Right renal pelvis (tissue), 4 donors: ENCODE measurements around the gene CDK11B. TPM values are rescaled to one million over a fixed set of nuclear protein-coding genes. Genes with fewer than 3 reads are reported as not detected.
"Not testable (repeated sequence)": the region's sequence is repeated elsewhere in the genome, so short reads cannot be mapped to it uniquely, and the experiment has no call there.

Experiments
- DNase-seq, 4 donors: peaks; one replicate each; pipeline ENCODE4 v3.0.0-alpha.2; 2013; ENCODE audit warnings: low read depth in 4 of 4, low spot score in 3 of 4, missing footprints in 1 of 4
- polyA plus RNA-seq, 4 donors: library from polyadenylated mRNA; unstranded; fragments of 120-200 nt; gene quantifications; one replicate each; pipeline ENCODE4 v1.2.1, GENCODE V29; 2013; ENCODE audit not compliant: insufficient read length in 4 of 4

The CDK11B gene
- polyA plus RNA-seq, 4 donors, result 38.0 to 42.2 (median 40.9) TPM

DNA sequence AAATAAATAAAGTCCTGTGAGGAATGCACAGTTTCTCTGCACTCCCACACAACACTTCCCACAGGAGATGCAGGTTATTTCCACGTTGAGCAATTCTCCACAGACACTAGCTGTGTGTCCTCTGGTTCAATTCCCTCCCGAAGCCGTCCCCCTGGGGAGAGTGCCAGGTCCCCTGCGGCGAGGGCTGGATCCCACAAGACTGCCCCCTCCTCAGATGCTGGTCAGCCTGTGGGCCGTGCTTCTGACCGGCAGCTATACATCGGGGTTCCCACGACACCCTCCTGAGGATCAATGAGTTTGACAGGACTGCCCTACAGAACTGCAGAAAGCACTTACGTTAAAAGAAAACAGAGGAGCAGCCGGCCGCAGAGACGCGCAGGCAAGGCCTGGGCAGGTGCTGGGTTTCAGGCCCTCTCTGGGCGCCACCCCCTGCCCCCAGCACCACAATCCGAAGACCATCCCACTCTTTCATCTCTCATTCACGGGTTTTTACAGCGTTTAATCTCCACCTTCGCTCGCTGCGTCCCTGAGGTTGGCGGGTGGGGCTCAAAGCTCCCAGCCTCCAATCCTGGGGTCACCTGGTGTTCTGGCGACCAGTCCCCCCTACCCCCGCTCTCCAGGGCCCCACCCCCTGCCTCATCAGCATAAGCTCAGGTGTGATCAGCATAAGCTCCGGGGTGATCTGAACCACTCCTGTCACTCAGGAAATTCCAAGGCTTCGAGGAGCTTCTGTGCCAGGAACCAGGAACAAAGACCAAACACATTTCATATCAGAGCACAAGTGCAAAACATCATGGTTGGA lies 24.5 kb upstream of the CDK11B start:
- DNase-seq, result no peak

DNA sequence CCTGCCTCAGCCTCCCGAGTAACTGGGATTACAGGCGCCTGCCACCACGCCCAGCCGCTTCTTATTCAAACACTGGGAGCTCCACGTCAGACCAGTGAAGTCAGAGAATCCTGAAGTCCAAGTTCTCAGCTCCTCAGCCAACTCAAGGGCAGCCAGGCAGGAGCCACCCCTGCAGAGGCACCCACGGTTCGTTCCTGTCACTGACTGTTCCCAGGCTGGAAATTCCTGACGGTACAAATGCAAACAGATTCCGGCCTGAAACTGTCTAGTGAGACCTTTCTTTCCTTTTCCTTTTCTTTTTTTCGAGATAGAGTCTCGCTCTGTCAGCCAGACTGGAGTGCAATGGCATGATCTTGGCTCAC lies 22.1 kb upstream of the CDK11B start:
- no peak for DNase-seq

DNA sequence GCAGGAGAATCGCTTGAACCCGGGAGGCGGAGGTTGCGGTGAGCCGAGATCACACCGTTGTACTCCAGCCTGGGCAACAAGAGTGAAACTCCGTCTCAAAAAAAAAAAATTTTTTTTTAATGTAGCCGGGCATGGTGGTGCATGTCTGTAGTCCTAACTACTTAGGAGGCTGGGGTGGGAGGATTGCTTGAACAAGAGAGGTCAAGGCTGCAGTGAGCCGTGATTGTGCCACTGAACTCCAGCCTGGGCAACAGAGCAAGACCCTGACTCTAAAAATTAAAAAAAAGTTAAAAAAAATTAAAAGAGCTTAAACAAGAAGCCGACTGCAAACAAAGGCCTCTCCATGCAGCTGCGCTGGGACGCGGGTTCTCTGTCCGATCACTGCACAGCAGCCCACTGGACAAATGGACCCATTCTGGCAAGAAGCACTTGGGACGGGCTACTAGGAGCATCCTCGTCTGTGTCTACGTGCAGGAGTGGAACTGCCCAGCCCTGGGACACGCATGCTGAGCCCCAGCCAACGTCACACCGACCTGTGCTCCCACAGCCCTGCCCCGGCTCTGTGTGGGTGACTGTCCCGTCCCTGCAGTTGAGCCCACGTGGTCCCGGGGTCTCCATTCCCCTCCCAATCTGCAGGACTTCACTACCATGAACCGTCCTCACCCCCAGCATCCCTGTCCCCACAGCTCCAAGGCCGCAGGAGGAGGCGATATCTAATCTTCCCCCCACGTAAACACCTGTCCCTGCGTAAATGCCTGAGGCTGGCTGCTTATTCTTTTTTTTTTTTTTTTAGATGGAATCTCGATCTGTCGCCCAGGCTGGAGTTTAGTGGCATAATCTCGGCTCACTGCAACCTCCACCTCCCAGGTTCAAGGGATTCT lies 21.5 kb upstream of the CDK11B start:
- DNase-seq, result no peak

DNA sequence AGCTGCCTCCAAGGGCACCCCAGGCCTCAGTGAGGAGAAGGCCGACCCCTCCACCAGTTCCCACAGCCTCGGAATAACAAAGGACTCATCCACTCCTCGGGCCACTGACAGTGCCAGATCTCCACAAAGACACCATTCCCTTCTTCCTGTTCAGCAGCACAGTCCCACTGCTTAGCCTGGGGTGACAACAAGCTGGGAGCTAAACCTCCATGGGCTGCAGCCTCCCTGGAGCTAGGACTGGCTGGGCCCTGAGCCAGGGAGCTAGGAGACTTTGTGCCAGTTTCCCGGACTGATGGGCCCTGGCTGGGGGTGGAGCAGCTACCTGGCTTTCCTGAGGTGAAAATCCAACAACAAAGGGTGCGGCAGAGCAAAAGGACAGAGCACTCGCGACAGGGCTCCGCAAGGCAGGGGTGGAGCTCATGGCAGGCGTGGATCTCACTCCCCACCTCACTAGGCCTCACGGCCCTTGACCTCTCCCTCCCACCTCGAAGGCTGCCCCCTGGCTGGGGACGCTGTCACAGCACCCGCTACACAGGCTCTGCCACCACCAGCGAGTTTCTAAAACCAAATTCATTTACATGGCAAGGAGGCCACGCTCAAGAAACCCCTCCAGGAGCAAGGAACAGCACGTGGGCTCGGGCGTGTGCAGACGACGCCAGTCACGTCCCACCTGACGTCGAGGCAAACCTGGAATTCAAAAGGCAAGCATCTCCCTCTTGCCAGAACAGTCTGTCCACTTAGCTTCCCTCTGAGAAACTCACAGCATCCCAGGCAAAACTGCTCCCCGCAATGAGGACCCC lies 20.0 kb upstream of the CDK11B start:
- no peak for DNase-seq

DNA sequence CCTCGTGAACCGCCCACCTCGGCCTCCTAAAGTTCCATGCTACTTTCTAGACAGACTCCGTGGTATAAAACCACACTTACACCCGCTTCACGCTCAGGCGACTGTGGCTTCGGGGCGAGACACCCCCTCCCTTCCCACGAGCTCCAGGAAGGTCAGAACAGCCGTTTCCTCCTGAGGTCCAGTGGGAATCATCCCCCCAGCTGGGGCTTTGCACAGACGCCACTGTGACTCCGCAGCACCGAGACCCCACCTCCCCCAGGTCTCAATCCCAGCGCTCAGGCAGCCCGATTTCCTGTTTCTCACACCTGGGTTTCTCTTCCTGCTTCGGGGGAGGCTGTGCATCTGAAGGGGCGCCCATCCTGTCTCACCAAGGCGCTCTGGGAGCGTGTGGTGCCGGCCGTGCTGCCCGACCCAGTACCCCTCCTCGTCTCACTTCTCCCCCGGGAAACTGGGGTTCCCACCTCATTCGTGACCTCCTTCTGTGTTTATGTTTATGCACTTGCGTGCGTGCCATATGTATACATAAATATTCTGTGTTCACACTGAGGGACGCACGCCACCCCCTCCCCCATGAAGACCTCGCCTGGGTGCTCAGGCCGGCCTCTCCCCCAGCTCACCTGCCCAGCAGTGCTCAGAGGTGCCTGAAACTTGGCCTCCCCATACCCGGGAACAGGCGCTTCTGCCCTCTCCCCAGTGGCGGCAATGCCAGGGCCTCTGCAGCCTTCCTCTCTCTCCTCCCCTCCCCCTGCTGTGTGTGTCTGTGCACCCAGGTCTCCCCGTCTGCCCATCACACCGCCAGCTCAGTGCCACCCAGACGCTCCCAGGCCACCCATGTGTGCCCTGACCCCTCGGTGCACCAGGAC lies 19.1 kb upstream of the CDK11B start:
- DNase-seq, result no peak

DNA sequence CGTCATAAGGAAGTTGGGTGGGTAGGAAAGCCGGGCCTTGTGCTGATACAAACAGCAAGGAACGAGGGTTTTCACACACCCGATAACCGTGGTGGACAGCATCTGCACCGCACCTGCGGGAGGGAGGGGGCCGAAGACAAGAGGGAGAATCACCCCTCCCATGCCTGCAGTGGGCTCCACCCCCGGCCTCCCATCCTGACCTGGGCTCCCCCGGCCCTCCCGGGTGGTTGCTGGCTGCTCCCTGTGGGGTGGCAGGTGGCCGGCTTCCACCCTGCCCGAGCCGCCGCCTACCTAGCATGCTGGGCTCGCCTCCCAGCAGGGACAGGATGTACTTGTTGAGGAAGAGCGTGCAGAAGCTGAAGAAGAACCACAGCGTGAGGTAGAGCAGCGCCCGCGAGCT lies 17.3 kb upstream of the CDK11B start:
- not testable (repeated sequence) for DNase-seq

DNA sequence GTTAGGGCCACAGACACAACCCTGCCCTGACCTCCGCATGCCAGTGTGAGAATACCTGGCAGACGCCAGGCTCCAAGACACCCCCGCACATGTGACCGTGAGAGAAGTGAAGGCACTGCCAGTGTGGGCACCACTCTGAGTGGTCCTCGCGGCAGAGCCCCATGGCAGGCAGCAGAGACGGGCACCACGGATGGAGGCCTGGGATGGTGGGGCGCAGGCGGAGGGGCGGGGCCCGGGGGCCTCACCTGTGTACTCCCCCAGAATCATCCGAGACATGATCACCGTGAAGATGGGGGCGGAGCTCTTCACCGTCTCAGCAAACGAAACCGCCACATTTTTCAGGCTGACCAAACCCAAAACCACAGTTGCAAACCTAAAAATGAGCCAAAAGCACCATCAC lies 16.4 kb upstream of the CDK11B start:
- DNase-seq, result not testable (repeated sequence)

DNA sequence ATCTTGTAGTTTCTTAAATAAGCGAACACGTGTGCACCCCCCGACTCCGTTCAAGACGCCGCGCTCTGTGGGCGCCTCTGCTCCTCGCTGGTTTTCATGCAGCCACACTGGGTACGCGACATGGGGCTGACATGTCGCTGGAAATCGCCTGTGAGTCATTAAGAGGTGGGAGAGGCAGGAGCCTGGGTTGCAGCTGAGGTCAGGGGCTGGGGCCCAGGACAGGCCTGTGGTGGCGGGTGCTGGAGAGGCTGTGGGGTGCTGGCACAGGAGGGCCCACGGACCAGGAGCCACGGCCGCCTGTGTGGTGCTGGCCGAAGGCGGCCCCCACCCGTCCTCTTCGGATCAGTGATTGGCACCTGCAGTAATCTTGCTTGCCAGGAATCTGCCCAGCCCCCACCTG lies 16.0 kb upstream of the CDK11B start:
- DNase-seq, result not testable (repeated sequence)

DNA sequence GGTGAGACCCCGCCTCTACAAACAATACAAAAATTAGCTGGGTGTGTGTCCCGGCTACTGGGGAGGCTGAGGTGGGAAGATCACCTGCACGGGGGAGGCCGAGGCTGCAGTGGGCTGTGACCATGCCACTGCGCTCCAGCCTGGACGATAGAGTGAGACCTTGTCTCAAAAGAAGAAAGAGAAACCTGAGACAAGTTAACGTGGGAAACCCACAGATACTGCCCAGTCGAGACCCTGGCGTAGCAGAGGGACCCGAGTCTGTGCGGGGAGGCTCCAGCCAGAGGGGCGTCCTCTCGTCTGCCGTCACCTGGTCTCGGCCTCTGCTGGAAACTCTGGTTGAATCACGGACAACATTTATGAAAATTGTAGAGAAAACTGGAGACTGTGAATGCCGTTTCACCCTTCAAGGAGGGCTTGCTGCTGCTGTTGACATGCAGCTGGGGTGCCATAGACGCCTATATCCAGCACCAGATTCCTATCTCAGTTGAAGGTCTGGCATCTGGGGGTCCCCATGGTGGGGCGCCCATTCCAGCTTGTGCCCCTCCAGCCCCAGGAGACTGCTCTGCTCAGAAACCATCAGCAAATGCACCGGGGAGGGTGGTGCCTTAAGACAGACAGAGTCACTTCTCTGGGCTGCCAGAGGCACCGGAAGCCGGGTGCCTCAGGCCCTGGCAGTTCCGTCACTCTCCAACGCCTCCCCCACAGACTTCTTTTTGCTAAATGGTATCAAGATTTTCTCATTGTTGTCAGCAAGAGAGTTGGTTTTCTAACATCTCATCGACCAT lies 13.6 kb upstream of the CDK11B start:
- no peak for DNase-seq

DNA sequence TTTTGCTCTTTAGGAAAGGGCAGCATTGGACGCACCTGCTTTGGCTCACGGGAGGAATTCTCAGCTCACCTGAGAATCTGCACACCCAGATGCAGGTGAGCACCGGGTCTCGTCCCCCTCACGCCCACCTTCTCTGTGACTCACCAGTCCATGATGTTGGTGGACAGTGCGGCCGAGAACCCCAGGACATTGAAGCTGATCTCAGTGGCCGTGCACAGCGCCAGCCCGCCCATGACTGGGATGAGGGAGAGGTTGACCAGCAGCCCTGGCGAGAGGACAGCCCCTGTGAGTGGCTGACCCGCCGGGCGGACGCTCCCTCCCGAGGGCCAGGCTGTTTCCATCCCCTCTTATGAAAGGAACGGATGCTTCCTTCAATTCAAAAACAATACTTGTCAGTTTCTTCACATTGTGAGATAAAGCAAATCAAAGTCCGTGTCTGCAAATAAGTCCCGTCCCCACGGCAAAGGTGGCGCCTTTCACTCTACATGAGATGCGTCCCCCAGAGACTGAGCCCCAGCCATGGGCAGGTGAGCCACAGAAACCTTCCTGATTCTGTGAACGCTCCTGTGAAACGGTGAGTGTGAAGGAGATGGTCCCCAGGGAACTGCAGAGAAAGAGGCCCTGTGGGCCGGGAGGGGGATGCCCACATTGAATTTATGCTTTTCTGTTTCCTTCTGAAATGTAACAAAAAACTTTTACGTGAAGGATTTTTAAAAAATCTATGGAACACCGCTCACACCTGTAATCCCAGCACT lies 12.7 kb upstream of the CDK11B start:
- no peak for DNase-seq

DNA sequence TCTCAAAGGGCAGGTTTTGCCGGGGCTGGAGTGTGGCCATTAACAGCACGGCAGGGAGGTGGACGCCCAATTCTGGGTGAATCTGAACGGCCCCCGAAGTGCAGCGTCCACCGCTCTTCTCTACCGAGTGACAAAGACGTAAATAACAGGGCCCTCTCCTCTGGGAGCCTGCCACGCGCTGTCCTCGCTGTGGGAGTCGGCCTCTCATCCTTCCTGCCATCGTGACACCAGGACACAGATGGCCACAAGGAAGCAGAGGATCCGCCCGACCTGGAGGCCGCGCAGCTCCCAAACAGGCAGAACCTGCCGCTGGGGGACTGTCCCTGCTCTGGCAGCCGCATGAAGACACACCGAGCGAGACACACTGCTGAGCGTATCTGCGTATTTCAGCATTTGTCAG lies 12.1 kb upstream of the CDK11B start:
- no peak for DNase-seq

DNA sequence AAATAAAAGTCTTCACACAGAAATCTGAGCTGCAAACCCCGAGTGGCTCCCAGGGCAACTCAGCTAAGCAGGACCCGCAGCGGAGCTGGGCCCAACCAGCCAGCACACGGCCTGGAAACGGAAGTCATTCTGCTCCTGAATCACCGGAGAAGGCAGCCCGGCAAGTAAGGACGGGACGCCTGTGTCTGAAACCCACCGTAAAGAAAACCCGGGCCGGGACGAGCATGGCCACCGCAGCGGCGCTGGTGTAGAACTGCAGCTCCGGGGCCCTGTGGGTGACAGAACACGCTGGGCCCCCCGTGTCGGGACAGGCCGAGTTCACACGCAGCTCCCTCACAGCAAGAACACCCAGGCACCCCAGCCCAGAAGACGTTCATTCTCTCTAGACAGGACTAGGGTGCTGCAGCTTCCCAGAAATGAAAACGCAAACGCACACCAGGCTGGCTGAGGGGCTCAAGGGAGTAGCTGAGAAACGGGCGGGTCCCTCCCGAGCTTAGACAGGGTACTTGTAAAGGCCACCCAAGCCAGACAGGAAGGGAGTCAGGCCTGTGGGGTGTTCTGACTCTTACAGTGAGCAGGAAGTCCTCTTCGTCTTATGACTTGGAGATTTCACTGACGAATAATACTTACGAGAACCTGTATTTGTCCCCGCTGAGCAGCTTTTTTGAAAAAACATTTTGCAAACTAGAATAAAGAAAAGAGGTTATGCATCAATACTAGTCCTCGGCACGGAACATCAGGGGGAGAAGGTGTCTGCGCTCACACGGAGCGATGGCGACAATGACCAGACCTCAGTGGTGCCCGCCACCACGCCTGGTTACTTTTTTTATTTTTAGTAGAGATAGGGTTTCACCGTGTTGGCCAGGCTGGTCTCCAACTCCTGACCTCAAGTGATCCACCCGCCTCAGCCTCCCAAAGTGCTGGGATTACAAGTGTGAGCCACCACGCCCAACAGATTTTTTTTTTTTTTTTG lies 10.9 kb upstream of the CDK11B start:
- no peak for DNase-seq

DNA sequence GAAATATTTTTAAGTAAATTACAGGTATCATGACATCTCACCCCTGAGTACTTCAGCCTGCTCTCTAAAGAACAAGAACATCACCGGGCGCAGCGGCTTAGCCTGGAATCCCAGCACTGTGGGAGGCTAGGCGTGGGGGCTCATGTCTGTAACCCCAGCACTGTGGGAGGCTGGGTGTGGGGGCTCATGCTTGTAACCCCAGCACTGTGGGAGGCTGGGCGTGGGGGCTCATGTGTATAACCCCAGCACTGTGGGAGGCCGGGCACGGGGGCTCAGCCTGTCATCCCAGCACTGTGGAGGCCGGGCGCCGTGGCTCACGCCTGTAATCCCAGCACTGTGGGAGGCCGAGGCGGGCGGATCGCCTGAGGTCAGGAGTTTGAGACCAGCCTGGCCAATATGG lies 7.7 kb upstream of the CDK11B start:
- DNase-seq, result no peak

DNA sequence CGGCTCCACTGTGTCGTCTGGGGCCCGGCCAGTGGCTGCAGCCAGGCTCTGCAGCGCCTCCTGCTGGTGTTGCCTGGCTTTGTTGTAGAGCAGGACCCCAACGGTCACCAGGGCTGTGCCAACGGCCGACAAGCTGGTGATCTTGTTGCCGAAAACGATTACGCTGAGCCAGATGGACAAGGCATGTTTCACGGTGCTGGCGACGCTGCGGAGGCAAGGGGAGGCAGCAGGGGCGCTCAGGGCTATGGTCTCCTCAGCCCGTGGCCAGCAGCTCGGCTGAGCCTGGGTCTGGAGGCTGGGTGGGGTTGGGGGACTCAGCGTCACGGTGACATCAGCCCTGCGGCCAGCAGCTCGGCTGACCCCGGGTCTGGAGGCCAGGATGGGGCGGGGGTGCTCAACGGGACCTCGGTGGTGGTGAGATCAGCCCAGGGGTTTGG lies 7.0 kb upstream of the CDK11B start:
- DNase-seq, result no peak

DNA sequence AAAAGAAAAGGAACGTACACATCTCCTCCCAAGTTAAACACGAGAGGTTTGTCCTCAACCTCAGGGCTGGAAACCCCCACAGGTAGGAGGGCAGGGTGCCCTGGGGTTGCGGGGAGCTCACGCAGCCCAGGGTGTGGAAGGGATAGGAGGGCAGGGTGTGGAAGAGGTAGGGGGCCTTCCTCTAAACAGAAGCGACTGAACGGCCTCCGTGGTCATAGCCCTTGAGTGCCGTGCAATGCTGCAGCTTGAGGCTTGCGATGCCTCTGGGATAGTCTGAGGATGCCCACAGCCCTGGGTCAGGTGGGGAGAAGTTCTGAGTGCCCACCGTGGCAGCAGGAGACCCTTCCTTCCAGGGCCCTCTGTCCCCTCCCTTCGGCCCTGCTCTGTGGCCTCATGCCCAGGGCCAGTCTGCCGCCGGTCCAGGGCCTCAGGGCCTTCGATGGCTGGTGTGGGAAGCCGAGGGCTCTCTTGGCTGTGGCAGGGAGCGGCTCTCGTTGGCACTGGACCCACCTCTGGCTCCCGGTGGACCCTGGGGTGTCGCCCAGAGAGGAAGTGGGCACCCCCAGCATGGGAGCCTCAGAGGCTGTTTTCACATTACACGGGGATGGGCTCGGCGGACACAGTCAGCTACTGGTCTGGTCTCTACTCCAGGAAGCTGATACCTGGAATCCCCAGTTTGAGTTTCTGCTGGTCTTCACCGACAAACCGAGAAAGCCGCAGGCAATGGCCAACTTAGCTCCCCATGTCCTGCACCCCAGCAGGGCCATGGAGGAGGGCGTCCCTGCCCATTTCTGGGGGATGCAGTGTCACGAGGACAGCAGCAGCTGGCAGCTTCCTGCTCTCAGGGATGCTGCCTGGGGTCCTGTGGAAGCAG lies 6.4 kb upstream of the CDK11B start:
- DNase-seq, result no peak

DNA sequence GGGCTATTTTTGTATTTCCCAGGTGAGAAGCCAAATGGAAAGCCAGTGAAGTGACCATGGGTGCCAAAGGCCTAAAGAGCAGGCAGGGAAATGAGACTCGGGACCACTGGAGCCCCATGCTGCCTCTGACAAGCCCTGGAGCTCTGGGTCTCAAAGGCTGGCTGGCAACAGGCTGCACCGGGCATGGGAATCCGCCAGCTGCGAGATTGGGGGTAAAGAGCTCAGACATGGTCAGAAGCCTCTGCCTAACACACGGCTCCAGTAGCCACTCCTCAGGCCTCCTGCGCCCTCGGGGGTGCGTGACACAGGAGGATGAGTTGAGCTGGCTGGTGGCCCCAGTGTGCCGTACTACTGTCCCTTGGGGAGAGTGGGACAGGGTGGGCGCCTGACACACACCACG lies 5.5 kb upstream of the CDK11B start:
- DNase-seq, result not testable (repeated sequence)
